GM18519 (cell line): ENCODE measurements around the gene PLXDC2.

Experiments
- ATAC-seq: cut with Tn5 transposase; IDR thresholded peaks from one replicate; pipeline ENCODE4 v1.9.1; 2021; ENCODE audit warnings: mild to moderate bottlenecking, moderate library complexity; ENCODE audit not compliant: unreplicated experiment, low FRiP score

PLXDC2 gene

GRCh38 chr10:20237091-20237570 lies 420.9 kb downstream of the PLXDC2 start:
- no peak for ATAC-seq

- ATAC-seq, result no peak
Measured at GRCh38 chr10:20237586-20237985, 421.4 kb downstream of the PLXDC2 start.

GRCh38 chr10:20240643-20241042 lies 424.4 kb downstream of the PLXDC2 start:
- ATAC-seq, result no peak

GRCh38 chr10:20247454-20247853 lies 431.2 kb downstream of the PLXDC2 start:
- no peak for ATAC-seq

GRCh38 chr10:20247891-20248708 lies 431.9 kb downstream of the PLXDC2 start:
- no peak for ATAC-seq

GRCh38 chr10:20254078-20254477 lies 437.8 kb downstream of the PLXDC2 start:
- ATAC-seq, result no peak

- no peak for ATAC-seq
Measured at GRCh38 chr10:20254497-20254896, 438.3 kb downstream of the PLXDC2 start.

- ATAC-seq, result no peak
Measured at GRCh38 chr10:20256969-20257368, 440.7 kb downstream of the PLXDC2 start.

GRCh38 chr10:20257422-20257821 lies 441.2 kb downstream of the PLXDC2 start:
- ATAC-seq, result no peak

- no peak for ATAC-seq
Measured at GRCh38 chr10:20265146-20265545, 448.9 kb downstream of the PLXDC2 start.

- no peak for ATAC-seq
Measured at GRCh38 chr10:20267734-20268133, 451.5 kb downstream of the PLXDC2 start.

GRCh38 chr10:20271490-20271889 lies 455.3 kb downstream of the PLXDC2 start:
- no peak for ATAC-seq

- no peak for ATAC-seq
Measured at GRCh38 chr10:20272608-20273007, 456.4 kb downstream of the PLXDC2 start.

GRCh38 chr10:20274571-20274970 lies 458.3 kb downstream of the PLXDC2 start:
- ATAC-seq, result no peak

GRCh38 chr10:20276127-20276979 lies 460.1 kb downstream of the PLXDC2 start:
- no peak for ATAC-seq

- no peak for ATAC-seq
Measured at GRCh38 chr10:20277820-20278219, 461.6 kb downstream of the PLXDC2 start.

- no peak for ATAC-seq
Measured at GRCh38 chr10:20281579-20281978, 465.3 kb downstream of the PLXDC2 start.

GRCh38 chr10:20287586-20287985 lies 471.4 kb downstream of the PLXDC2 start:
- no peak for ATAC-seq

GRCh38 chr10:20288060-20288459 lies 471.8 kb downstream of the PLXDC2 start:
- ATAC-seq, result no peak

GRCh38 chr10:20289070-20289828 lies 473.0 kb downstream of the PLXDC2 start:
- no peak for ATAC-seq

GRCh38 chr10:20298417-20298816 lies 482.2 kb downstream of the PLXDC2 start:
- ATAC-seq, result no peak
